Heart left ventricle (tissue), 16 donors: Measurements from ENCODE around the gene SLC7A1. TPM values are rescaled to one million over a fixed set of nuclear protein-coding genes. Genes with fewer than 3 reads are reported as not detected.

ENCODE experiments used
- ATAC-seq, 4 donors: fragments of 200-7000 bp; cut with Tn5 transposase; one replicate each; pipeline ENCODE4 v1.9.1; 2020 to 2022; ENCODE audit warnings: moderate library complexity in 4 of 4, mild to moderate bottlenecking in 3 of 4, moderate number of reproducible peaks in 1 of 4
- DNase-seq, 5 donors: peaks; one replicate each; pipeline ENCODE4 v3.0.0-alpha.2; 2020
- H3K27ac ChIP-seq, 12 donors: fragments of 200-600 bp; sonication (generic) in 4 of 12; one replicate each; pipeline versions ENCODE4 v1.5.0 to v1.8.0; 2016 to 2022; ENCODE audit warnings: mild to moderate bottlenecking in 2 of 12
- H3K27me3 ChIP-seq, 9 donors: fragments of 200-600 bp; sonication (generic) in 2 of 9; one replicate each; pipeline versions ENCODE4 v1.5.1 to v1.8.0; 2016 to 2022; ENCODE audit warnings: mild to moderate bottlenecking in 3 of 9
- H3K36me3 ChIP-seq, 9 donors: fragments of 200-600 bp; sonication (generic) in 2 of 9; one replicate each; pipeline versions ENCODE4 v1.5.0 to v1.8.0; 2018 to 2022; ENCODE audit warnings: mild to moderate bottlenecking in 2 of 9
- H3K4me1 ChIP-seq, 12 donors: fragments of 200-600 bp; sonication (generic) in 4 of 12; one replicate each; pipeline versions ENCODE4 v1.5.0 to v1.8.0; 2016 to 2022; ENCODE audit warnings: mild to moderate bottlenecking in 3 of 12
- H3K4me3 ChIP-seq, 12 donors: fragments of 200-600 bp; sonication (generic) in 4 of 12; one replicate each; pipeline versions ENCODE4 v1.5.0 to v1.8.0; 2017 to 2022; ENCODE audit warnings: mild to moderate bottlenecking in 9 of 12, moderate library complexity in 4 of 12
- H3K9me3 ChIP-seq, 12 donors: fragments of 200-600 bp; sonication (generic) in 4 of 12; one replicate each; pipeline versions ENCODE4 v1.5.0 to v1.8.0; 2016 to 2022; ENCODE audit warnings: mild to moderate bottlenecking in 1 of 12
- POLR2A ChIP-seq, 2 donors: fragments of 450-650 bp; IDR thresholded peaks; one replicate each; pipeline ENCODE4 v1.6.1; 2017; ENCODE audit warnings: antibody characterized with exemption in 2 of 2, mild to moderate bottlenecking in 2 of 2, moderate library complexity in 2 of 2
- WGBS, 4 donors: extraction: QIAGEN DNeasy Blood & Tissue Kit in 2 of 4; methylation state at CpG; one replicate each; pipeline versions ENCODE4 v1.1.5 to v1.1.7; 2013 to 2018; 5-methylcytosine and 5-hydroxymethylcytosine counted together
- intact Hi-C, 10 donors: fragments of 100-400 bp; cut with DNase I; formaldehyde crosslinking; loops; one replicate each; pipeline versions ENCODE4 v1.11.1 to v1.14.2; 2022
- polyA plus RNA-seq, 2 donors: library from polyadenylated mRNA; stranded (reverse); fragments of 200-250 nt; gene quantifications; one replicate each; pipeline ENCODE4 v1.2.3, GENCODE V29; 2013
- total RNA-seq, 9 donors: library from RNA; depleted of rRNA in 2 of 9; stranded (reverse); fragments of >200 nt in 2 of 9; fragmentation: NEBNext Ultra II Directional in 3 of 9; extraction: Animal tissue kit (Norgen Biotek cat#: 25700) in 3 of 9; gene quantifications; one replicate each; pipeline versions ENCODE4 v1.1.0 to v1.2.4, GENCODE V29; 2016 to 2023
- TF ChIP-seq, protein P1 (sequence below), 12 donors: fragments of 200-600 bp; sonication (generic) in 4 of 12; IDR thresholded peaks; one replicate each; pipeline versions ENCODE4 v1.5.0 to v1.8.0; 2018 to 2022; ENCODE audit warnings: antibody characterized with exemption in 12 of 12, mild to moderate bottlenecking in 5 of 12
- donor health status: ischemic (EF 13 %, LVEDD 7.1; RV severe dilation, severe dysfunction).
- donor health status: healthy with polysubstance abuse.
- donor health status: DM: no; HTN: yes; CAD: no.
- donor health status: DM: no; HTN: no; CAD: no.
- donor health status: ischemic (EF 25% LVEDD 6.9; RV normal size, moderate dysfunction).
- donor health status: ischemic (EF 25% LVEDD 5.7; RV mildly dilated, moderate dysfunction).
- donor health status: healthy.
- donor health status: DM: yes; HTN: yes; CAD: no.
- donor health status: ischemic (EF 35%, LVEDD 5.7; RV mildly dilated, moderate dysfunction).
- donor health status: nonischemic (EF 11% LVEDD 7.7; RV severe dilation, severe dysfunction).
- donor health status: DM: yes; HTN: yes; CAD: no.
- donor health status: PGD.
- donor health status: ischemic (EF 29% LVEDD 5.4; RV normal size, mild dysfunction).
- donor health status: nonischemic (EF 23%, LVEDD 6.1; RV moderate dilation, normal function).

Gene SLC7A1
- total and polyA plus RNA-seq, 11 donors = 3.5 to 66.7 (median 14.3) TPM

DNA sequence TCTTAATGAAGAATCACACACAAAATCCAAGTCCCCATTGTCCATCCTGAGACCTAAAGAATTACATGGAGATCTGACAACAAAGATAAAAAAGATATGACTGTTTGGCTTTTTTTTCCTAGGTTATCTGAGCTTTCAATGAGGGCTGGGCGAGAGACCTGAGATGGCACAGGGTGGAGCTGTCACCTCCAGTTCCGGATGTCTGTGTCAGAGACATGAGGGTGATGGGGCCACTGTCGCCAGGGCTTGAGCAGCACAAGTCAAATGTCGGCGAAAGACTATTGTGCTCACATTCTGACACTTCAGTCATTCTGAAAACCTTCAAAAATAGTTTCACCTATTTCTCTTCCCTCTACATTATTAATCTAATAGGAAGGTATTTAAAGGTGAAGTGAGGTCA is 65.7 kb downstream of the SLC7A1 start:
- Histone ChIP-seq H3K4me1 (peaks cover 0 to 11% (median 0%) of the 10 kb centered on the region in 12 donors), H3K4me3 (no peak overlapping the region), H3K27me3 (no peaks in the 10 kb centered on the region), H3K36me3 (peaks cover 0 to 60% (median 15%) of the 10 kb centered on the region in 9 donors), H3K9me3 (no peaks in the 10 kb centered on the region), H3K27ac (no peak overlapping the region)
- ATAC-seq = no peak
- intact Hi-C loops = no loop called here
- DNase-seq = no peak
- 96 to 97% (median 97%) methylated on average over 5 of the region's 5 CpGs for WGBS, 4 donors
- no peak for TF ChIP-seq POLR2A (IDR thresholded peaks at IDR 0.05)
- TF ChIP-seq, protein P1, sequence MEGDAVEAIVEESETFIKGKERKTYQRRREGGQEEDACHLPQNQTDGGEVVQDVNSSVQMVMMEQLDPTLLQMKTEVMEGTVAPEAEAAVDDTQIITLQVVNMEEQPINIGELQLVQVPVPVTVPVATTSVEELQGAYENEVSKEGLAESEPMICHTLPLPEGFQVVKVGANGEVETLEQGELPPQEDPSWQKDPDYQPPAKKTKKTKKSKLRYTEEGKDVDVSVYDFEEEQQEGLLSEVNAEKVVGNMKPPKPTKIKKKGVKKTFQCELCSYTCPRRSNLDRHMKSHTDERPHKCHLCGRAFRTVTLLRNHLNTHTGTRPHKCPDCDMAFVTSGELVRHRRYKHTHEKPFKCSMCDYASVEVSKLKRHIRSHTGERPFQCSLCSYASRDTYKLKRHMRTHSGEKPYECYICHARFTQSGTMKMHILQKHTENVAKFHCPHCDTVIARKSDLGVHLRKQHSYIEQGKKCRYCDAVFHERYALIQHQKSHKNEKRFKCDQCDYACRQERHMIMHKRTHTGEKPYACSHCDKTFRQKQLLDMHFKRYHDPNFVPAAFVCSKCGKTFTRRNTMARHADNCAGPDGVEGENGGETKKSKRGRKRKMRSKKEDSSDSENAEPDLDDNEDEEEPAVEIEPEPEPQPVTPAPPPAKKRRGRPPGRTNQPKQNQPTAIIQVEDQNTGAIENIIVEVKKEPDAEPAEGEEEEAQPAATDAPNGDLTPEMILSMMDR (IDR thresholded peaks at IDR 0.05) = no peak

DNA sequence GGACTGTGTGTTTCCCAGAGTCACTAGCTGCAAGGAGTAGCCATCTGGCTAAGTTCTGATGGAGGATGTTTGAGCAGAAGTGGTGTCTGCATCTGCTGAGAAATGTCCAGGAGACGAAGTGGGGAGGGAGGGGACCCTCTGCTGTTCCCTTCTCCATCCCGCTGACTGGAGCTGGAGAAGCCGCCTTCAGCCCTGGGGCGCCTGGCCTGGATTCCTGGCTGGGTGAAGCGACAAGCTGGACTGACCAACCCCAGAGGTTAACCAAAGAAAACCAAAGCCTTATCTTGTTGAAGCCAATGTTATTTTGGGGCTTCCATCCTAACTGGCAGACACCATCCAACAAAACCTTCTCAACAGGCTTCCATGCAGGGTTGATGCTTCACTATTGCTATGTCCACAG is 67.6 kb downstream of the SLC7A1 start:
- TF ChIP-seq, protein P1 (IDR thresholded peaks at IDR 0.05) = no peak
- no peak for TF ChIP-seq POLR2A (IDR thresholded peaks at IDR 0.05)
- Histone ChIP-seq H3K27me3 (no peaks in the 10 kb centered on the region), H3K9me3 (no peaks in the 10 kb centered on the region), H3K27ac (no peak overlapping the region), H3K4me1 (peaks cover 0 to 14% (median 0%) of the 10 kb centered on the region in 12 donors), H3K4me3 (no peak overlapping the region), H3K36me3 (peaks cover 0 to 61% (median 19%) of the 10 kb centered on the region in 9 donors)
- DNase-seq = no peak
- ATAC-seq = no peak
- WGBS, 4 donors = 80 to 97% (median 95%) methylated on average over 5 of the region's 5 CpGs
- intact Hi-C loops = no loop called here

DNA sequence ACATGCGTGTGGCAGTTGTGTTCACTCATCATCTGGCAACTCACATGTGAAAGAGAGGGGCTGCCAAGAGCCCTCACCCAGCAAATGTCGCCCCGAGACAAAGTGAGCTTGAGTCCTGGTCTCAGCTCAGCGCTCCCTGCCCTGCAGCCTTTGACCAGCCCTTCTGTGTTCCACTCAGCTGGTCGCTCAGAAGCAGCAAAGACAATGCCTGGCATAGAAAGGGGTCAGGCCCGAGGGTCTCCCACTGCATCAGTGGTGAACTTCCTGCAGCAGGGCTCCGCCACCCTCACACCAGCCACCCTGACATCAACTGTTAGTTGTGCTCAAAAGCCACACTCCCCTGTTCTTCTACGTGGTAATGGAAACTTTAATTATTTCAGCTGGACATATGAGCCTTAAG is 68.0 kb downstream of the SLC7A1 start:
- no peak for ATAC-seq
- peaks cover 0 to 14% (median 0%) of the 10 kb centered on the region in 12 donors for H3K4me1 ChIP-seq
- no peaks in the 10 kb centered on the region for H3K27me3 ChIP-seq
- H3K4me3 ChIP-seq = no peak overlapping the region
- DNase-seq = no peak
- no peak overlapping the region for H3K27ac ChIP-seq
- no peaks in the 10 kb centered on the region for H3K9me3 ChIP-seq
- TF ChIP-seq POLR2A (IDR thresholded peaks at IDR 0.05) = no peak
- TF ChIP-seq, protein P1 (IDR thresholded peaks at IDR 0.05) = no peak
- WGBS, 4 donors = 71 to 95% (median 93%) methylated on average over 8 of the region's 8 CpGs
- peaks cover 0 to 61% (median 23%) of the 10 kb centered on the region in 9 donors for H3K36me3 ChIP-seq
- intact Hi-C loops = no loop called here

GRCh38 chr13:29526741-29527140 is 68.7 kb downstream of the SLC7A1 start:
- no peak overlapping the region for H3K27ac ChIP-seq
- peaks cover 0 to 14% (median 0%) of the 10 kb centered on the region in 12 donors for H3K4me1 ChIP-seq
- peaks cover 0 to 61% (median 22%) of the 10 kb centered on the region in 9 donors for H3K36me3 ChIP-seq
- no peaks in the 10 kb centered on the region for H3K9me3 ChIP-seq
- intact Hi-C loops = no loop called here
- WGBS, 4 donors = 97 to 99% (median 98%) methylated on average over 14 of the region's 14 CpGs
- DNase-seq (no peak), ATAC-seq (no peak)
- TF ChIP-seq, protein P1 (IDR thresholded peaks at IDR 0.05) = no peak
- no peak for TF ChIP-seq POLR2A (IDR thresholded peaks at IDR 0.05)
- H3K4me3 ChIP-seq = no peak overlapping the region
- H3K27me3 ChIP-seq = no peaks in the 10 kb centered on the region
